ENCODE results near the gene ITK.
"Not testable (repeated sequence)": the region's sequence is repeated elsewhere in the genome, so short reads cannot be mapped to it uniquely, and the experiment has no call there.

Gene ITK

DNA sequence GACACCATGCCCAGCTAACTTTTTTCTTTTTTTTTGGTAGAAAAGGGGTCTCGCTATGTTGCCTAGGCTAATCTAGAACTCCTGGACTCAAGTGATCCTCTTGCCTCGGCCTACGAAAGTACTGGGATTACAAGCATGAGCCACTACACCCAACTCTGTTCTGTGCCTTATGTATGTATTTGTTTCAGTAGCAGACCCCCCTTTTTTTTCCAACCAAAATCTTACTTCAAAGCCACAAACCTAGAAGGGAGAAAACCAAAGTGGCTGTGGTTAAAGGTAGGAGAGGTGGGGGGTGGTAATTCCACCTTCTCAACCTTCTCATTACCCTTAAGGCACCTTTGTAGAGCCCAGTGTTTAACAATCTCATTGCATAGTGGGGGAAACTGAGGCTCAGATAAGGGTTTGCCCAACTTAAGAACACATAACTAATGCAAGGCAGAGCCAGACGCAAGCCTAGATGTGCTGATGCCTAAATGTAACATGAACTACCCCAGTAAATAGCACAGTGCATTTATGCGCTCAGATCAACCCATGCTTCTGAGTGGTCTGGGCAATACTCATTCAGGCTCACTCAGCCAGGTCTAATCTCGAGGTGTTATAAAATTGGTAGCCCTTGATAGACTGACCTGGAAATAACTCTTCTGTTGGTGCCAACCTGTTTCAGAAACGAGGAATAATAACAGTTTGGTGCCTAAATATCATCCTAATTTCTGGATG, 33.0 kb downstream of the ITK start:
- no peak for DNase-seq

GRCh38 chr5:157214415-157214814, 33.8 kb downstream of the ITK start:
- no peak for DNase-seq

- no peak for DNase-seq
Measured at GRCh38 chr5:157214861-157215513, 34.3 kb downstream of the ITK start.

GRCh38 chr5:157215514-157216167, 35.0 kb downstream of the ITK start:
- DNase-seq = no peak

DNA sequence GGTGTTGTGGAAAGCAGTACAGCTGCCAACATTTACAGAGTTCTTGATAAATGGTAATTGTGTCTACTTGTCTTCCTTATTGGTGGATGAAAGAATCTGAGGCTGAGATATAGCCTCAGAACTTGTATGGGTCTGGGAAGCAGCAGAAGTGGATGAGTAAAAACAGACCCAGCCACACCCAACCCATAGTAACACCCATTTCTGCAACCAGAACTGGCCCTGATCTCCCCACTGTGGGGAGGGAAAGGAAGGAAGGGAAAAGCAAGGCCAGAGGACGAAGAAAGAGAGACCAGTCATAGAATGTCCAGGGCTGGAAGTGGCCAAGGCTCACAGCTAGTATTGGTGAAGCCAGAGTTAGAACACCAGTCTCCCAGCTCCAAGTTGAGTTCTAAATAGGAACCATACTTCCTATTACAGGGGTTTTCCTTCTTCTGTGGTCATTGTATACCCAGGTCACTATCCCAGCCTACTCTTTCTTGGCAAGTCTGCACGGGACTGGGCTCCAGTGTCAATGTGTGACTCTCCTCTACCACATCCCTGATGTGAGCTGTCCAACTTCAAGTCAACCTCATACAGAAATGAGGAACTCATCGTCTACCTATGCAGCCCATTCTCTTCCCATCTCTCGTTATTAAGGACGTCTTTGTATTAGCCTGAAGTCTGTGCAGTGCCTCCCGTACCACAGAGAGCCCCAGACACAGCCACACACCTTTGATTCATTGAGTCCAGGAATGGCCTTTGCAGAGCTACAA, 35.9 kb downstream of the ITK start:
- DNase-seq = no peak

DNA sequence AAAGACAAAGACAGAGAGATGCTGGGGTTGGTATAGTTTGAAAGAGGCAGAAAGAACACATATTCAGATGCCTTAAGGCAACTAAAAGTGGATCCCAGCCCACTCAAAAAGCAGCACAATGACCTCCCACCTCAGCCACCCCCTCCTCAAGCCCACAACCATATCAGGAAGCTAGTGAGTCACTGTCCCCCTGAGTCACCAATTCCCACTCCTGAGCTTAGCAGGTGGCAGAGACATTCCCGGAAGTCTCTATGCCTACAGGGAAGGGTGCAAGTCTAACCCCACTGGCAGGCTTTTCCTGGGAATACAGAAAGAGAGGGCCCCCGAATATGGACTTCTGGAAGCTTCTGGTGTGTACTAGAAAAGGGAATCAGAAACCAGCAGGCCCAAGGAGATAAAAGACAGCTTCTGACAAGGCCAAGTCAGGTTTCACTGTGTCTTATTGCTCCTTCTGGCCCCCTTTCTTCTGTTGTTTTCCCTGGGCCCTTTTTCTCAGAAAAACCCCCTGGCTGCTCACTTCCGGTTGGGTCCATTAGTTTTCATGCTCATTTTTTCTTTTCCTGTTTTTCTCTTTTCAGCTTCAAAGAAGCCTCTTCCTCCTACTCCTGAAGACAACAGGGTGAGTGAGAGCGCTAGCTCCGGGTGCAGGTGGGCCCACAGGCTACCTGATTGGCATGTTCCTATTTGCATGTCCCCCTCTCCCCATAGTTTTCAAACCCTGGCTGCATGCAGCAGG, 36.8 kb downstream of the ITK start:
- DNase-seq = no peak

GRCh38 chr5:157219491-157220271, 39.0 kb downstream of the ITK start:
- DNase-seq = no peak

DNA sequence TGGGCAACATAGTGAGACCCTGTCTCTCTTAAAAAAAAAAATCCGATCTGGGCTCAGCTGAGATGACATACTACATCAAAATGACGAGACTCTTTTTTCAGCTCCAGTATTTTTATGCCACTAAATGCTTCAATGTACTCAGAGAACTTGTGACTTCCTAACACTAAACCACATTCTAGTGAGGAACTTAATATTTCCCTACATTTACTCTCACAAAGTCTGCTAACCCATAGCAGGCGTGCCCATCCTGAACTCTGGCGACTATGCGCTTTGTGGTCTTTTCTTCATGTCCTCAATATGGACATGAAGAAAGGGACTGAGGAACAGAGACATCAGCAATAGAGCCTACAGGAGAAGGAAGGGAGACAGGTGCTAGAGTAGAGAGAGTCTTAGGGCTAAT, 41.3 kb downstream of the ITK start:
- DNase-seq = no peak

DNA sequence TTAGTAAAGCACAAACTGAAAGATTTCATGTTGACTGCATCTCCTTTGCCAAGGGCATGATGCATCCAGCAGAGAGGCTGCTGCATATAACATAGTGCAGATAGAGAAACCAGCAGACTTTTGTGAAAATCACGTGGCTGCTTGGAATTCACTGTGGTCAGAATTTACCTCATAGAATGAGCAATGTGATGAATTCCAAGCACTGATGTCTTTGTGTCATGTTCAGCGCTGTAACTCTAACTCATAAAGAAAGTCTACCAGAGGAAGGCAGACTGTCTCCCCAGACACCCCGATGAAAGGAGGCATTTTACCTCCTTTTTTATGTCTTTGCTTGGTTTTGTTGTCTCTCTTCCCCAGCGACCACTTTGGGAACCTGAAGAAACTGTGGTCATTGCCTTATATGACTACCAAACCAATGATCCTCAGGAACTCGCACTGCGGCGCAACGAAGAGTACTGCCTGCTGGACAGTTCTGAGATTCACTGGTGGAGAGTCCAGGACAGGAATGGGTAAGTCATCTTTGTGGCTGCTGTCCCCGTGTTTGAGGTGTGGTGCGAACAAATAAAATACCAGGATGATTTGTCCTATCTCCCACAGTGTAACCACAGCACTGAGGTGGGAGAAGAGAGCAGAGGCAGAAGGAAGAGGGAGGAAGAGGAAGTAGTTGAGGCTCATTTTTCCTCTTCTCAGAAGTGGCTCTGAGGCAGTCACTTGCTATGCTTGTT, 42.0 kb downstream of the ITK start:
- no peak for DNase-seq

- no peak for DNase-seq
Measured at GRCh38 chr5:157225469-157226422, 45.1 kb downstream of the ITK start.

- DNase-seq = no peak
Measured at GRCh38 chr5:157230610-157231009, 50.0 kb downstream of the ITK start.

- no peak for DNase-seq
Measured at GRCh38 chr5:157232706-157233105, 52.1 kb downstream of the ITK start.

GRCh38 chr5:157233515-157233914, 52.9 kb downstream of the ITK start:
- no peak for DNase-seq

- no peak for DNase-seq
Measured at GRCh38 chr5:157236423-157236822, 55.8 kb downstream of the ITK start.

DNA sequence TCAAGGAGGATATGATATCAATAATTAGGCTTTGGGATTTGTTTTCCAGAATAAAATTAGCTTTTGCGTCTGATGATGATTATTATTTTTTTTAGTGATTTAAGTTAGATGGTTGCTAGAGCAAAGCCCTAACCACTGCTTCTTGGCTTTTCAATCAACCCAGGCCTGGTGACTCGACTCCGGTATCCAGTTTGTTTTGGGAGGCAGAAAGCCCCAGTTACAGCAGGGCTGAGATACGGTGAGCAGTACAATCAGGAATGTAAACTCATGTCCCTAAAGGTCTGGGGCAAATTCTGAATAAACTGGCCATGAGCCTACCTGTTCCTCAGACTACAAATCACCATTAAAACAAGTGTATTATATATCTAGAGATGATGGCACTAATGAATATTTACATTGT, 60.8 kb downstream of the ITK start:
- no peak for DNase-seq

DNA sequence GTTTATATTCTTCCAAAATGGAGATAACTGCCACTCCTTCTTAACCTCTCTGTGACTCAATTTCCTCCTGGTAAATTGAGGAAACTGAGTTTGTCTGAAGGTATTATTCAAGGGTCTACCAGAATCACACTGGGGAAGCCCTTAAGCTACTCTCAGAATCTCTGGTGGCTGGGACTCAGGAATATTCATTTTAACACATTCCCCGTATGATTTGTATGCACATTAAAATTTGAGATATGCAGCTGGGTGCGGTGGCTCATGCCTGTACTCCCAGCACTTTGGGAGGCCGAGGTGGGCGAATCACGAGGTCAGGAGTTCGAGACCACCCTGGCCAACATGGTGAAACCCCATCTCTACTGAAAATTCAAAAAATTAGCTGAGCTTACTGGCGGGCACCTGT, 64.1 kb downstream of the ITK start:
- not testable (repeated sequence) for DNase-seq

DNA sequence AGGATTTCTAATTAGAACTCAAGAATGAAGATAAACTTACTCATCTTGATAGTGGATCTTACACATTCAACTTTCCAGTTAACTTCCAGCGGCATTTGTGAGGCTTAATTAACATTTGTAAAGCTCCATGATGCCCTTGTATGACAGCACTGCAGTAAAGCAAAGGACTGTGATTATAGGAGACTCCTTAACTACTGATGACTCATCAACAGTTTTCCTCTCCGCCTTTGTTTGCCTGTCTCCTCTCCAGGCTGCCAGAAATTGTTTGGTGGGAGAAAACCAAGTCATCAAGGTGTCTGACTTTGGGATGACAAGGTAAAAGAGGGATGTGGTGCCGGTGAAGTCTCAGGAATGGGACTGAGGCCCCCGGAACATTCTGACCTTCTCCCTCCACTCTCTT, 64.8 kb downstream of the ITK start:
- DNase-seq = no peak

DNA sequence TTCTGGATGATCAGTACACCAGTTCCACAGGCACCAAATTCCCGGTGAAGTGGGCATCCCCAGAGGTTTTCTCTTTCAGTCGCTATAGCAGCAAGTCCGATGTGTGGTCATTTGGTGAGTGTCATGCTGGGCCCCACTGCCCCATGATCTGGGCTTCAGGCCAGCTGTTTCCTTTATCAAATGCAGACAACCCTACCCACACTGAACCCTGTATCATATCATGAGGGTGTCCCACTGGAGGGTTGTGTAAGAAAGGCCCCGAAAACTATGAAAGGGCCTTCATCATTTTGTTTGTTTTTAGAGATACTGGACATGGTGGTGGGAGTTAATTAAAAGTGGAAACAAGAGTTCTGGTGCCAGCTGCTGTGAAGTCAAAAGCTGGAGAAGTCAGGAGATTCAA, 65.2 kb downstream of the ITK start:
- no peak for DNase-seq

- DNase-seq = no peak
Measured at GRCh38 chr5:157247267-157247666, 66.6 kb downstream of the ITK start.

DNA sequence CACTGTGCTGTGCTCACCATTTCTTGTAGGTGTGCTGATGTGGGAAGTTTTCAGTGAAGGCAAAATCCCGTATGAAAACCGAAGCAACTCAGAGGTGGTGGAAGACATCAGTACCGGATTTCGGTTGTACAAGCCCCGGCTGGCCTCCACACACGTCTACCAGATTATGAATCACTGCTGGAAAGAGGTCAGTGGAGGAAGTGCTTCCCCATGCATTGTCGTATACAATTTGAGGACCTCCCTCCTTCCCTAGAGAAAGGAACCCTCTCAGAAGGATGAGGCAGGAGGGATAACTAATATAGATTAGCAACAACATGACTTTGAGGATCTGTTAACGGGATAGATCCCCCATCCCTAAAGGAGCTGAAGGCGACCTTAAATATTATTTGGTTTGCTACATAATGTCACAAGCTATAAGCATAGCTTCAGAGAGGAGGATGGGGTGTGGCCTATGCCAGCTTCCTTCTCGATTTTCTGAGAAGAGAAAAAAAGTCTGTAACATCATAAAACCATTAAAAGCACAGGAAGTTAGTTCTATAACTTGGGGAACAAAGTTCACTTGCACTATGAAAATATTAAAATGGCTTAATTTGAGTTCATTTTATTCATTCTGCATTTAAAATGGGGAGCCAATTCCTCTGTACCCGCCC, 68.3 kb downstream of the ITK start:
- DNase-seq = no peak

Measured in GF-D8 (cell line).